ENCODE data around the gene WNT7B. TPM values are rescaled to one million over a fixed set of nuclear protein-coding genes. Genes with fewer than 3 reads are reported as not detected.

Gene WNT7B
- total RNA-seq, 4 donors from 2014 or later = 18.7 to 54.4 (median 44.1) TPM

GRCh38 chr22:45946805-45947600 is 30.0 kb downstream of the WNT7B start:
- H3K4me1 ChIP-seq = peaks cover 32% of the 10 kb centered on the region
- no peak overlapping the region for H3K4me3 ChIP-seq
- H3K9me3 ChIP-seq = no peaks in the 10 kb centered on the region
- H3K36me3 ChIP-seq = no peaks in the 10 kb centered on the region
- WGBS = 63% methylated on average over 12 of the region's 17 CpGs
- TF ChIP-seq POLR2AphosphoS5 (IDR thresholded peaks at IDR 0.05) (no peak), POLR2A (IDR thresholded peaks at IDR 0.05) (no peak), EP300 (IDR thresholded peaks at IDR 0.05) (no peak)
- TF ChIP-seq, protein P1, sequence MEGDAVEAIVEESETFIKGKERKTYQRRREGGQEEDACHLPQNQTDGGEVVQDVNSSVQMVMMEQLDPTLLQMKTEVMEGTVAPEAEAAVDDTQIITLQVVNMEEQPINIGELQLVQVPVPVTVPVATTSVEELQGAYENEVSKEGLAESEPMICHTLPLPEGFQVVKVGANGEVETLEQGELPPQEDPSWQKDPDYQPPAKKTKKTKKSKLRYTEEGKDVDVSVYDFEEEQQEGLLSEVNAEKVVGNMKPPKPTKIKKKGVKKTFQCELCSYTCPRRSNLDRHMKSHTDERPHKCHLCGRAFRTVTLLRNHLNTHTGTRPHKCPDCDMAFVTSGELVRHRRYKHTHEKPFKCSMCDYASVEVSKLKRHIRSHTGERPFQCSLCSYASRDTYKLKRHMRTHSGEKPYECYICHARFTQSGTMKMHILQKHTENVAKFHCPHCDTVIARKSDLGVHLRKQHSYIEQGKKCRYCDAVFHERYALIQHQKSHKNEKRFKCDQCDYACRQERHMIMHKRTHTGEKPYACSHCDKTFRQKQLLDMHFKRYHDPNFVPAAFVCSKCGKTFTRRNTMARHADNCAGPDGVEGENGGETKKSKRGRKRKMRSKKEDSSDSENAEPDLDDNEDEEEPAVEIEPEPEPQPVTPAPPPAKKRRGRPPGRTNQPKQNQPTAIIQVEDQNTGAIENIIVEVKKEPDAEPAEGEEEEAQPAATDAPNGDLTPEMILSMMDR (IDR thresholded peaks at IDR 0.05) = no peak
- H3K27me3 ChIP-seq = peaks cover 15% of the 10 kb centered on the region
- no peak overlapping the region for H3K27ac ChIP-seq
- DNase-seq (ENCODE audit: low spot score in 2 of 2) = no peak

DNA sequence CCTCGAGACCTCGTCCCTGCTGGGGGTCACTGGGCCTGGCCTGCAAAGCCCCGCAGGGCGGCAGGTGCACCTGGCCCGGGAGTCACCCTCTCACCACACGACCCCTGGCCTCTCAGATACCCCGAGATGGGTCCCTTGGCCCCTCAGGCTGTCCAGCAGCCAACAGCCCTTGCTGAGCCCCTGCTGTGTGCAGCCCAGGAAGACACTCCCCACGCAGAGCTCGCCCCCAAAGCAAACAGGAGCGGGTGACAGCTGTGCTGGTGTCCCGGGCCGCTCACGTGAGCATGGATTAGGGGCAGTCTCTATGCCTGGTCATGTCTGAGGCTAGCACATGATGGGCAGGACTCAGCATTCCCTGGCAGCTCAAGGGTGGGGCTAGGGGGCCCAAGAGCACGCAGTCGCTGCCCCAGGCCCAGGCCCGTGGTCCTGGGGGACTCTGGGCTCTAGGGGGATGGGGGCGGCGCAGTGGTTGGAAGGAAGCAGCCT is 31.3 kb downstream of the WNT7B start:
- H3K9me3 ChIP-seq = no peaks in the 10 kb centered on the region
- H3K4me1 ChIP-seq = peaks cover 33% of the 10 kb centered on the region
- no peak for TF ChIP-seq POLR2A (IDR thresholded peaks at IDR 0.05)
- TF ChIP-seq, protein P1 (IDR thresholded peaks at IDR 0.05) = no peak
- TF ChIP-seq EP300 (IDR thresholded peaks at IDR 0.05) = no peak
- TF ChIP-seq POLR2AphosphoS5 (IDR thresholded peaks at IDR 0.05) = no peak
- no peak for DNase-seq (ENCODE audit: low spot score in 2 of 2)
- H3K27me3 ChIP-seq = peaks cover 13% of the 10 kb centered on the region
- WGBS = 85% methylated on average over 14 of the region's 18 CpGs
- H3K36me3 ChIP-seq = no peaks in the 10 kb centered on the region
- no peak overlapping the region for H3K4me3 ChIP-seq
- H3K27ac ChIP-seq = no peak overlapping the region

DNA sequence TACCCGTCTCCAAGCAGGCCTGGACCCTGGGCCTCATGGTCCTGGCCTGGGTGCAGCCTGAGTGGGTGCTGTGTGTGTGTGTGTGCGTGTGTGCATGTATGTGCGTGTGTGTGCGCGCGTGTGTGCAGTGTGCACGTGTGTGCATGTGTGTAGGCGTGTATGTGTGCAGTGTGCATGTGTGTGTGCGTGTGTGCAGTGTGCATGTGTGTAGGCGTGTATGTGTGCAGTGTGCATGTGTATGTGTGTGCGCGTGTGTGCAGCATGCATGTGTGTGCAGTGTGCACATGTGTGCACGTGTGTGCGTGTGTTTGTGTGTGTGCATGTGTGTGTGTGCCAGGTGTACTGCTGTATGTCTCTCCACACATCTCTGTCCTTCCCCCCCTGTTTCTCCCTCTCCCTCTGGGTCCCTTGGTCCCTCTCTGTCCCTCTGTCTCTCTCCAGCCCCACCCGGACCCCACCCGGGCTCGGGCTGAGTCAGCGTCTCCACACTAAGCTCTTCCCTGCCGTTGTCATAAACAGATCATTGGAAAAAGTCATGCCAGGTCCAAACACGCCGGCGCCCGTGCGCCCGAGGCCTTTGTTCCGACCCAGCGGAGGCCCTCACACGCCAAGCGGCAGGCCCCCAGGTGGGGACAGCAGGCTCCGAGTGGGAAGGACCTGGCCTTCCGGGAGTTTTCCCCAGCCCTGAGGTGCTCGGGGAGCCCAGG is 34.0 kb downstream of the WNT7B start:
- H3K36me3 ChIP-seq = no peaks in the 10 kb centered on the region
- H3K4me1 ChIP-seq = peaks cover 26% of the 10 kb centered on the region
- no peaks in the 10 kb centered on the region for H3K9me3 ChIP-seq
- H3K27ac ChIP-seq = peak overlapping the region; percentile 76
- H3K4me3 ChIP-seq = no peak overlapping the region
- H3K27me3 ChIP-seq = peaks cover 4% of the 10 kb centered on the region
- 72% methylated on average over 25 of the region's 32 CpGs for WGBS
- no peak for DNase-seq (ENCODE audit: low spot score in 2 of 2)
- TF ChIP-seq POLR2A (IDR thresholded peaks at IDR 0.05) = no peak
- no peak for TF ChIP-seq EP300 (IDR thresholded peaks at IDR 0.05)
- TF ChIP-seq, protein P1 (IDR thresholded peaks at IDR 0.05) = no peak
- peak in 1 of 3 donors; percentile 46 for TF ChIP-seq POLR2AphosphoS5 (IDR thresholded peaks at IDR 0.05)

DNA sequence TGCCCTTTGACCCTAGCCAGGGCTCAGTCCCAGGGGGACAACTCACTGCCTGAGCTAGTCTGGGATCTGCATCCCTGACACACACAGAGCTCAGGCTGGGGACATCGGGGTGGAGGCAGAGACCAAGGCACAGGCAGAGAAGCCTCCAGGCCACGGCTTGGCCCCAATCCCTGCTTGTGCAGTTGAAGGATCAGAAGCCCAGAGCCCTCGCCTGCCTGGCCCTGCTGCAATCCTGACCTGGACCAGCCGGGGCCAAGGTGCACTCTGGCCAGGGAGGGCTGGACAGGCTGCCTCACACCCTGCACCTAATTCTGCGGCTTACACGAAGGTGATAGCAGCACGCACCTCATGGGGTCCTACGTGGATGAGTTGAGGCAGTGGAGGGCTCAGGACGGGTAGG is 34.6 kb downstream of the WNT7B start:
- H3K9me3 ChIP-seq = no peaks in the 10 kb centered on the region
- no peak overlapping the region for H3K27ac ChIP-seq
- H3K4me3 ChIP-seq = no peak overlapping the region
- H3K4me1 ChIP-seq = peaks cover 21% of the 10 kb centered on the region
- H3K27me3 ChIP-seq = no peaks in the 10 kb centered on the region
- WGBS = 67% methylated on average over 5 of the region's 9 CpGs
- no peaks in the 10 kb centered on the region for H3K36me3 ChIP-seq
- TF ChIP-seq, protein P1 (IDR thresholded peaks at IDR 0.05) = no peak
- TF ChIP-seq POLR2AphosphoS5 (IDR thresholded peaks at IDR 0.05) = no peak
- TF ChIP-seq POLR2A (IDR thresholded peaks at IDR 0.05) = no peak
- no peak for TF ChIP-seq EP300 (IDR thresholded peaks at IDR 0.05)
- DNase-seq (ENCODE audit: low spot score in 2 of 2) = no peak

DNA sequence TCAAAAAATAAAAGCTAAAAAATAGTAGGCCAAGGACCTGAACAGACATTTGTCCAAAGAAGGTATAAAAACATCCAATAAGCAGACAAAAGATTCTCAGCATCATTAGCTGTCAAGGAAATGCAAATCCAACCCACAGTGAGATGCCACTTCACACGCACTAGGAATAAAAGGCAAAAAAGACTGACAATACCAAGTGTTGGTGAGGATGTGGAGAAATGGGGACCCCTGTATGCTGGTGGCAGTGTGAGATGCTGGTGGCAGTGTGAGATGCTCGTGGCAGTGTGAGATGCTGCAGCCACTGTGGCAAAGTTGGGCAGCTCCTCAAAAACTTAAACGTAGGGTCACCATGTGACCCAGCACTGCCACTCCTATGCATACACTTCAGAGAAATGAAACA is 38.0 kb downstream of the WNT7B start:
- WGBS = 86% methylated on average over 3 of the region's 3 CpGs
- Histone ChIP-seq H3K4me1 (peaks cover 27% of the 10 kb centered on the region), H3K27me3 (peaks cover 14% of the 10 kb centered on the region), H3K27ac (no peak overlapping the region), H3K36me3 (no peaks in the 10 kb centered on the region), H3K9me3 (no peaks in the 10 kb centered on the region), H3K4me3 (no peak overlapping the region)
- TF ChIP-seq, protein P1 (IDR thresholded peaks at IDR 0.05) = no peak
- TF ChIP-seq EP300 (IDR thresholded peaks at IDR 0.05) (no peak), POLR2AphosphoS5 (IDR thresholded peaks at IDR 0.05) (no peak), POLR2A (IDR thresholded peaks at IDR 0.05) (no peak)
- no peak for DNase-seq (ENCODE audit: low spot score in 2 of 2)

Measured in suprapubic skin (tissue), 4 donors.